Caco-2 (cell line): Measurements from ENCODE around the gene SLC12A3. TPM values are rescaled to one million over a fixed set of nuclear protein-coding genes. Genes with fewer than 3 reads are reported as not detected.

Source experiments
- BruUV-seq: library from RNA; stranded (reverse); fragments of 400-500 nt; replicated peaks from 2 replicates; lab custom pipeline; 2021; lab: Mats Ljungman, UMichigan
- CTCF ChIA-PET: fragments of 300-600 bp; sonication (Branson Sonifier 250); formaldehyde crosslinking; loops from one replicate; lab custom pipeline; 2022; ENCODE audit warnings: antibody characterized with exemption; lab: Charles Lee
- POLR2A ChIA-PET: fragments of 300-600 bp; sonication (Branson Sonifier 250); formaldehyde crosslinking; loops from one replicate; lab custom pipeline; 2022; ENCODE audit warnings: antibody characterized with exemption; lab: Charles Lee
- DNase-seq, 2 experiments: peaks; one replicate each; pipeline versions ENCODE4 v3.0.0 to v3.0.0-alpha.2; 2020 to 2022
- H3K27me3 ChIP-seq: replicated peaks from 2 replicates; pipeline ENCODE4 v1.6.0; 2011; ENCODE audit warnings: low read length; ENCODE audit not compliant: control insufficient read depth, insufficient read depth
- H3K36me3 ChIP-seq: 2 replicates; pipeline ENCODE4 v1.5.1; 2011; ENCODE audit warnings: low read length; ENCODE audit not compliant: control insufficient read depth, insufficient read depth
- H3K4me1 ChIP-seq: fragments of 250-450 bp; sonication (Bioruptor Pico); 2 replicates; pipeline ENCODE4 v1.5.1; 2020; ENCODE audit warnings: mild to moderate bottlenecking
- H3K4me3 ChIP-seq: 2 replicates; pipeline ENCODE4 v1.5.1; 2011; ENCODE audit warnings: low read depth, mild to moderate bottlenecking, control low read depth, low read length
- H3K9me3 ChIP-seq: fragments of 250-450 bp; sonication (Bioruptor Pico); 2 replicates; pipeline ENCODE4 v1.5.1; 2020; ENCODE audit warnings: mild to moderate bottlenecking, moderate library complexity
- H3K27ac Mint-ChIP-seq: one replicate; pipeline ENCODE4 v1.8.0; 2022; ENCODE audit warnings: mixed read lengths; ENCODE audit not compliant: unreplicated experiment
- H3K27me3 Mint-ChIP-seq: one replicate; pipeline ENCODE4 v1.8.0; 2022; ENCODE audit warnings: mixed read lengths; ENCODE audit not compliant: insufficient read depth, unreplicated experiment
- H3K36me3 Mint-ChIP-seq: one replicate; pipeline ENCODE4 v1.8.0; 2022; ENCODE audit warnings: mild to moderate bottlenecking, mixed read lengths; ENCODE audit not compliant: insufficient read depth, unreplicated experiment
- H3K4me1 Mint-ChIP-seq: one replicate; pipeline ENCODE4 v1.8.0; 2022; ENCODE audit warnings: low read depth, mixed read lengths; ENCODE audit not compliant: unreplicated experiment
- H3K4me3 Mint-ChIP-seq: one replicate; pipeline ENCODE4 v1.8.0; 2022; ENCODE audit warnings: mild to moderate bottlenecking, moderate library complexity, mixed read lengths; ENCODE audit not compliant: unreplicated experiment
- H3K9me3 Mint-ChIP-seq: one replicate; pipeline ENCODE4 v1.8.0; 2022; ENCODE audit warnings: mixed read lengths; ENCODE audit not compliant: unreplicated experiment
- CTCF ChIP-seq, 2 experiments: fragments of 200-600 bp in 1 of 2; IDR thresholded peaks; 1 replicate in 1 of 2; 2 replicates in 1 of 2; pipeline versions ENCODE4 v1.5.1 to v1.8.0; 2011 to 2022; ENCODE audit warnings: antibody characterized with exemption in 1 of 2, control low read depth in 1 of 2, inconsistent platforms in 1 of 2, low read depth in 1 of 2, low read length in 1 of 2, mild to moderate bottlenecking in 1 of 2, moderate library complexity in 1 of 2; ENCODE audit not compliant: insufficient read depth in 1 of 2, severe bottlenecking in 1 of 2, unreplicated experiment in 1 of 2
- intact Hi-C: fragments of 100-400 bp; cut with micrococcal nuclease; formaldehyde crosslinking; loops from one replicate; pipeline ENCODE4 v1.10.0; 2022; ENCODE audit not compliant: unreplicated experiment
- total RNA-seq: library from RNA; stranded (reverse); gene quantifications from 2 replicates; pipeline ENCODE4 v1.2.3, GENCODE V29; 2022

SLC12A3 gene
- total RNA-seq, 1 experiment from 2014 or later: 0.73 TPM

GRCh38 chr16:56896244-56896643, 31.2 kb downstream of the SLC12A3 start:
- no peak for DNase-seq
- Mint-ChIP-seq H3K4me1 (peaks cover 7% of the 10 kb centered on the region), H3K27ac (no peak overlapping the region), H3K9me3 (no peaks in the 10 kb centered on the region), H3K36me3 (peaks cover 6% of the 10 kb centered on the region), H3K27me3 (no peaks in the 10 kb centered on the region), H3K4me3 (no peak overlapping the region)
- BruUV-seq: no TSS peak
- POLR2A ChIA-PET: no interaction called here
- Histone ChIP-seq H3K9me3 (no peaks in the 10 kb centered on the region), H3K36me3 (no peaks in the 10 kb centered on the region), H3K4me3 (no peak overlapping the region), H3K4me1 (peaks cover 4% of the 10 kb centered on the region; the same call in 1 of the 2 replicates), H3K27me3 (no peaks in the 10 kb centered on the region)
- CTCF ChIA-PET: no interaction called here
- TF ChIP-seq CTCF (IDR thresholded peaks at IDR 0.05; ENCODE audit: insufficient read depth in 1 of 2, low read depth in 1 of 2, low read length in 1 of 2, severe bottlenecking in 1 of 2, unreplicated experiment in 1 of 2): no peak
- intact Hi-C loops: no loop called here

GRCh38 chr16:56897026-56897799, 32.2 kb downstream of the SLC12A3 start:
- Mint-ChIP-seq H3K9me3 (no peaks in the 10 kb centered on the region), H3K36me3 (peaks cover 6% of the 10 kb centered on the region), H3K27me3 (no peaks in the 10 kb centered on the region), H3K27ac (no peak overlapping the region), H3K4me3 (no peak overlapping the region), H3K4me1 (peaks cover 7% of the 10 kb centered on the region)
- no peak for TF ChIP-seq CTCF (IDR thresholded peaks at IDR 0.05; ENCODE audit: insufficient read depth in 1 of 2, low read depth in 1 of 2, low read length in 1 of 2, severe bottlenecking in 1 of 2, unreplicated experiment in 1 of 2)
- intact Hi-C loops: no loop called here
- H3K9me3 ChIP-seq: no peaks in the 10 kb centered on the region
- no TSS peak for BruUV-seq
- ChIA-PET POLR2A (no interaction called here), CTCF (no interaction called here)
- H3K36me3 ChIP-seq: no peaks in the 10 kb centered on the region
- no peaks in the 10 kb centered on the region for H3K27me3 ChIP-seq
- H3K4me1 ChIP-seq: peaks cover 4% of the 10 kb centered on the region; the same call in 1 of the 2 replicates
- no peak for DNase-seq
- no peak overlapping the region for H3K4me3 ChIP-seq

DNA sequence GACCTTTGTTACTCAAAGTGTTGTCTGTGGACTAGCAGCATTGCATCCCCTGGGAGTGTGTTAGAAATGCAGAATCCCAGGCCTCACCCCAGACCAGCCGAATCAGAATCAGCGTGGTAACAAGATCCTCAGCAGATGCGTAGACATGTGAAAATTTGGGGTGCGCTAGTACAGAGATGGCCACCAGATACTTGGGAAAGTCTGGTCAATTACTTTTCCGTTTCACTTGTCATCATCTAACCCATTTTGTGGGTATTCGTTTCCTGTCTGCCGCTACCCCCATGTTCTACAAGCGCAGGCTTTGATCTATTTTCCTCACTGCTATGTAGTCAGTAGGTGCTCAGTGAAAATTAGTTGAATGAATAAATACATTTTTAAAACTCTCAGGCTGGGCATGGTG, 33.8 kb downstream of the SLC12A3 start:
- DNase-seq: no peak
- no TSS peak for BruUV-seq
- H3K27me3 Mint-ChIP-seq: no peaks in the 10 kb centered on the region
- Histone ChIP-seq H3K36me3 (no peaks in the 10 kb centered on the region), H3K27me3 (no peaks in the 10 kb centered on the region), H3K4me3 (no peak overlapping the region), H3K4me1 (peaks cover 4% of the 10 kb centered on the region; the same call in 1 of the 2 replicates), H3K9me3 (no peaks in the 10 kb centered on the region)
- intact Hi-C loops: no loop called here
- H3K27ac Mint-ChIP-seq: no peak overlapping the region
- H3K4me1 Mint-ChIP-seq: peaks cover 7% of the 10 kb centered on the region
- ChIA-PET POLR2A (no interaction called here), CTCF (no interaction called here)
- H3K36me3 Mint-ChIP-seq: peaks cover 6% of the 10 kb centered on the region
- no peaks in the 10 kb centered on the region for H3K9me3 Mint-ChIP-seq
- H3K4me3 Mint-ChIP-seq: no peak overlapping the region
- no peak for TF ChIP-seq CTCF (IDR thresholded peaks at IDR 0.05; ENCODE audit: insufficient read depth in 1 of 2, low read depth in 1 of 2, low read length in 1 of 2, severe bottlenecking in 1 of 2, unreplicated experiment in 1 of 2)
